ENCODE measurements around the gene LAMTOR2. TPM values are rescaled to one million over a fixed set of nuclear protein-coding genes. Genes with fewer than 3 reads are reported as not detected.

The LAMTOR2 gene
- total and polyA plus RNA-seq, 9 donors, result 20.1 to 66.1 (median 24.9) TPM

DNA sequence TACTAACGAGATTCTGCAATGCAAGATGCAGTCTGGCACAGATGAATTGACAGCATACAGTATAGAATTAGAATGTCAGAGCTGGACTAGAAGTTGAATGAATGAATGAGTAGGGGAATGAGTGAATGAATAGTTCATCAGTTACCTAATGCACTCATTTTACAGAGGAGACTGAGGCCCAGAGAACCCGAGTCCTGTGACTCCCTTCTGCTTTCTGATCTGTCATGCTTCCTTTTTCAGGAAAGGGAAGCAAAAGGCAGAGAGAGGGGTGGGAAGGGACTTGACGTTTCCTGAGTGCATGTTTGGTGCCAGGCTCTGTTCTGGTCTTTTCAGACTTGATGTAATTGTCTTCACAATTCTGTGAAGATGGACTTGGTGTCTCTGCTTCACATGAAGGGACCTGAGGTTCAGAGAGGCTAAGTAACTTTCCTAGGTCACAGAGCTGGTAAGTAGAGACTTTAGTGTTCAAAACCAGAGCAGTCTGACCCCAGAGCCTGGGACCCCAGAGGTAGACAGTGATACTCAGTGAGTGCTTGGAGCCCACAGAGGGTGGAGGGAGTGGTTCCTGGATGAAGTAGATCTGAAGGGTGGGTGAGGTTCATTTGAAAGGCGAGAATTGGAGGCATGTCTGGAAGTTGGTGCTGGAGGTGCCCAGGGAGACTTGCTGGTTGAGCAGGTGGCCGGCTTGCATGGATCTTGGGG, 35.7 kb downstream of the LAMTOR2 start:
- Histone ChIP-seq H3K27me3 (no peaks in the 10 kb centered on the region), H3K27ac (no peak overlapping the region), H3K4me3 (no peak overlapping the region), H3K36me3 (no peaks in the 10 kb centered on the region), H3K9me3 (no peaks in the 10 kb centered on the region), H3K4me1 (ENCODE audit: insufficient read depth) (no peaks in the 10 kb centered on the region)
- intact Hi-C loops (cut with DNase I), result loop anchor here (1.0 to 5.0 kb wide), 6 partner anchors 47 to 137 kb away; no protein-coding TSS in a partner anchor
- TF ChIP-seq CTCF (IDR thresholded peaks at IDR 0.05), result no peak
- no peak for TF ChIP-seq EP300 (IDR thresholded peaks at IDR 0.05)
- TF ChIP-seq POLR2A (IDR thresholded peaks at IDR 0.05), result no peak
- 33 to 40% (median 39%) methylated on average over 5 of the region's 5 CpGs for WGBS, 3 donors
- no peak for DNase-seq

GRCh38 chr1:156090840-156091188, 36.2 kb downstream of the LAMTOR2 start:
- Histone ChIP-seq H3K27ac (no peak overlapping the region), H3K9me3 (no peaks in the 10 kb centered on the region), H3K36me3 (no peaks in the 10 kb centered on the region), H3K27me3 (no peaks in the 10 kb centered on the region), H3K4me3 (no peak overlapping the region), H3K4me1 (ENCODE audit: insufficient read depth) (no peaks in the 10 kb centered on the region)
- DNase-seq, result peak; percentile 83 to 92 (median 90)
- TF ChIP-seq CTCF (IDR thresholded peaks at IDR 0.05) (peak; percentile 88 to 92 (median 89)), POLR2A (IDR thresholded peaks at IDR 0.05) (no peak)
- intact Hi-C loops (cut with DNase I), result loop anchor here (1.0 to 5.0 kb wide), 6 partner anchors 46 to 136 kb away; no protein-coding TSS in a partner anchor
- WGBS, 3 donors, result 23 to 31% (median 27%) methylated on average over 14 of the region's 14 CpGs

- intact Hi-C loops (cut with DNase I), result loop anchor here in 3 of 4 donors (2.0 to 5.0 kb wide), 5 partner anchors 45 to 136 kb away; no protein-coding TSS in a partner anchor
- DNase-seq, result no peak
- 64 to 70% (median 66%) methylated on average over 2 of the region's 2 CpGs for WGBS, 3 donors
- Histone ChIP-seq H3K9me3 (no peaks in the 10 kb centered on the region), H3K4me3 (no peak overlapping the region), H3K27ac (no peak overlapping the region), H3K36me3 (no peaks in the 10 kb centered on the region), H3K27me3 (no peaks in the 10 kb centered on the region), H3K4me1 (ENCODE audit: insufficient read depth) (no peaks in the 10 kb centered on the region)
- no peak for TF ChIP-seq POLR2A (IDR thresholded peaks at IDR 0.05)
- no peak for TF ChIP-seq CTCF (IDR thresholded peaks at IDR 0.05)
- no peak for TF ChIP-seq EP300 (IDR thresholded peaks at IDR 0.05)
These were observed 37.0 kb downstream of the LAMTOR2 start for GRCh38 chr1:156091610-156092009.

DNA sequence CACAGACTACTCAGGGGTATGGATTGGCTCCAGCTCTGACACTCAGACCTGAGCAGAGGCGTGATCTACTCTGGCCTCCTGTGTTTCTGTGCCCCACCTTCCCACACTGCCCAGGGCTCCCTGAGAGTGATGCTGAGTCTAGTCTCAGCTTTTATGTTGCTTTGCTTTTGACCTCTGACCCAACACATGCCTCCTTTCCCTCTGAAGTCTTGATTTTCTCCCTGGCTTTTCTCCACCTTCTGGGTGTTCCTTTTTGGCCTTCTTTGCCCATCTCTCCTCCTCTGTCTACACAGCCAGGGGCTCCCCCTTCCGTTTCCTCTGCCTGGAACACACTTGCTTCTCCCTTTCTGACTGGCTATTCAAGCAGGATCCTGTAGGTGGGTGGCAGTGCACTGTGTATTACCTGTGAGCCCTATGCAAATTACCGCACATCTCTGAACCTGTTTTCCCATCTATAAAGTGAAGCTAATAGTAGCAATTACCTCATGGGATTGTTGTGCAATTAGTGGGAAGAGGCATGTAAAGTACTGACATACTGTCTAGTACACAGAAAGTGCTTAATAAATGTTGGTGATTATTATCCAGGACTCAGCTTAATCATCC, 41.4 kb downstream of the LAMTOR2 start:
- no peak for DNase-seq
- intact Hi-C loops (cut with DNase I), result loop anchor here (1.0 to 2.0 kb wide), 3 partner anchors 33 to 35 kb away; no protein-coding TSS in a partner anchor
- TF ChIP-seq POLR2A (IDR thresholded peaks at IDR 0.05) (no peak), CTCF (IDR thresholded peaks at IDR 0.05) (no peak), EP300 (IDR thresholded peaks at IDR 0.05) (no peak)
- H3K36me3 ChIP-seq, result no peaks in the 10 kb centered on the region
- H3K4me3 ChIP-seq, result no peak overlapping the region
- no peaks in the 10 kb centered on the region for H3K27me3 ChIP-seq
- WGBS, 3 donors, result 70 to 77% (median 77%) methylated on average over 3 of the region's 3 CpGs
- H3K27ac ChIP-seq, result peak overlapping the region in 1 of 2 donors; percentile 75
- no peaks in the 10 kb centered on the region for H3K9me3 ChIP-seq
- peaks cover 8% of the 10 kb centered on the region for H3K4me1 ChIP-seq (ENCODE audit: insufficient read depth)
